GM12875 (cell line): ENCODE data around the gene SEMA4B.
"Not testable (repeated sequence)": the region's sequence is repeated elsewhere in the genome, so short reads cannot be mapped to it uniquely, and the experiment has no call there.

ENCODE experiments used
- H3K4me3 ChIP-seq: one replicate; pipeline ENCODE4 v1.5.1; 2011; ENCODE audit warnings: low read depth, low read length, control low read depth
- CTCF ChIP-seq: IDR thresholded peaks from 2 replicates; pipeline ENCODE4 v1.5.1; 2011; ENCODE audit warnings: low read depth, mild to moderate bottlenecking, control low read depth, inconsistent platforms, low read length, moderate library complexity, borderline replicate concordance; ENCODE audit not compliant: insufficient read depth

SEMA4B gene

GRCh38 chr15:90160781-90161727 is 40.1 kb upstream of the SEMA4B start:
- H3K4me3 ChIP-seq = no peak overlapping the region
- no peak for TF ChIP-seq CTCF

DNA sequence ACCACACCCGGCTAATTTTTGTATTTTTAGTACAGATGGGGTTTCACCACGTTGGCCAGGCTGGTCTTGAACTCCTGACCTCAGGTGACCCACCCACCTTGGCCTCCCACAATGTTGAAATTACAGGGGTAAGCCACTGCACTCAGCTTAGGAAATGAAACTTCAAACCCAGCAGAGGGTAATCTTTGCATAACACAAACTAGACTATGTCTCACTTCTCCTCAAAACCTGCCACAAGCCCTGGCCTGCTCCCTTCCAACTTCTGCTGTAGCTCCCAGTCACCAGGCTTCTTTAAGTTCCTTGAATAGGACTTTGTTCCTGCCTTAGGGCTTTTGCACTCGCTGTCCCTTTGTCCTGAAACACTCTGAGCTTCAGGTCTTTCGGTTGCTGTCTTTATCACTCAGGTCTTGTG is 39.2 kb upstream of the SEMA4B start:
- H3K4me3 ChIP-seq = no peak overlapping the region
- no peak for TF ChIP-seq CTCF

- TF ChIP-seq CTCF = no peak
- no peak overlapping the region for H3K4me3 ChIP-seq
Measured at GRCh38 chr15:90162956-90163355, 38.2 kb upstream of the SEMA4B start.

DNA sequence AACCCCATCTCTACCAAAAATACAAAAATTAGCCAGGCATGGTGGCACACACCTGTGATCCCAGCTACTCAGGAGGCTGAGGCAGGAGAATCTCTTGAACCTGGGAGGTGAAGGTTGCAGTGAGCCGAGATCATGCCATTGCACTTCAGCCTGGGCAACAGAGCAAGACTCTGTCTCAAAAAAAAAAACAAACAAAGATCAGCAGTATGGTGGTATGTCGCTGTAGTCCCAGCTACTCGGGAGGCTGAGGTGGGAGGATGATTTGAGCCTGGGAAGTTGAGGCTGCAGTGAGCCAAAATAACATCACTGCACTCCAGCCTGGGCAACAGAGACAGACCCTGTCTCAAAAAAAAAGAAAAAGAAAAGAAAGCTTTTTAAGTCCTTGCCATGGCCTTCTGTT is 36.9 kb upstream of the SEMA4B start:
- H3K4me3 ChIP-seq = not testable (repeated sequence)

- H3K4me3 ChIP-seq = no peak overlapping the region
- no peak for TF ChIP-seq CTCF
Measured at GRCh38 chr15:90165157-90165556, 36.0 kb upstream of the SEMA4B start.

- no peak for TF ChIP-seq CTCF
Measured at GRCh38 chr15:90165659-90166489, 35.3 kb upstream of the SEMA4B start.

DNA sequence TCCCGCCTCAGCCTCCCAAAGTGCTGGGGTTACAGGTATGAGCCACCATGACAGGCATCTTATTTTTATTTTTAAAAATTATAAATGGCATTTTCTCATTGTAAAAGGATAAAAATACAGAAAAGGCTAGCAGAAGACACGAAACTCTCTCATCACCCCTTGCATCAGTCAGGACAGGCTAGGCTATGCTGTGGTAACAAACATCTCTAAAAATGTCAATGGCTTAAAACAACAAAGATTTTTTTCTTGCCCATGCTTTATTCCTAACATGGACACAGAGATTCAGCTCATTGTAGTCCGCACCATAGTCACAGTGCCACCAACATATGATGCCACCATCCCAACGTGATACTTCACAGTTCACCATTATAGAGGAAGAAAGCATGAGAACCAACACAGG is 34.0 kb upstream of the SEMA4B start:
- no peak for TF ChIP-seq CTCF
- no peak overlapping the region for H3K4me3 ChIP-seq

More at GRCh38 chr15:90165659-90166489, 35.3 kb upstream of the SEMA4B start:
- no peak overlapping the region for H3K4me3 ChIP-seq
